MM.1S (cell line): ENCODE results near the gene RPL22L1.

Experiments
- CTCF ChIP-seq: fragments of 300-600 bp; sonication (generic); IDR thresholded peaks from 2 replicates; pipeline ENCODE4 v1.5.1; 2016; ENCODE audit warnings: antibody characterized with exemption, low read length, mixed read lengths
- EZH2 ChIP-seq: fragments of 300-600 bp; sonication (generic); optimal IDR thresholded peaks from 2 replicates; pipeline ENCODE3; 2017; ENCODE audit warnings: low read depth, mild to moderate bottlenecking, antibody characterized with exemption, low read length, mixed read lengths

DNA sequence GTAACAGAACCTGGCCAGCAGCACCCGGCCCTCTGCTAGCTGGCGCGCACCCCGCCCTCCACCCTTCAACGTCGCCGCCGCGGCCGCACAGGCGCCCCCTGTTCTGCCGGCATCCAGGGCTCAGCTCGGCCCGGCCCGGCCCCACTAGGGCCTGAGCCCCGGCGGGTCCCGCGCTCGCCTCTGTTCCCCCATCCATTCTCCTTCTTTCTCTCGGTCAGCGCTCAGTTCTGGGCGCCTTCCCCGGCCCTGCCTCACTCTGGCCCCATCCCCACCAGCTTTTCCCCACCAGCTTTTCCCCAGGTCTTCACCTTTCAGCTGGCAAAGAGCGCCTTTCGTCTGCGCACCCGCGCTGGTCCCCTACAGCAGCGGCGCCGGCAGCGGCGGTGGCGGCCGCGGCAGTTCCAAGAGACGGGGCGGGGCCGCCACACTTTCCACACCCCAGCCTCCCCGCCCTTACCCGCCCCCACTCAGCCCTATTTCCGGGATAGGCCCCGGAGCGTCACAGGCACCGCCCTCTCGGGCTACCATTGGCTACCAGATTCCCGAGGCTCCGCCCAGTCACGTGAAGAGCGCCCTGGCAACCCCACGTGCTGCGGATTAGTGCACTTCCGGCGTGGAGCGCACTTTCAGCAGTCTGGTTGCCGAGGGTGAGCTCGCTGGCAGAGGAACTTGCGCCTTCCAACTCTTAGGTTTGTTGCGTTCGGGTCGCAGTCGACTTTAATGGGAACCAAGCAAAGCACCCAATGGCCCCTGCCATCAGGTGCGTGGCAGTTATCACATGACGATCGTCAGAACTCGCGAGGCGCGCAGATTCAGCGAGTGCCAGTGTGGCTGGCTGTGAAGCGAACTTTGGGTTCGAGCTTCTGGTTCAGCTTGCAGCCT, 38.5 kb upstream of the RPL22L1 start, which contains the start of gene EIF5A2:
- TF ChIP-seq CTCF (no peak), EZH2 (no peak)
